ENCODE results near the gene HLCS.

Gene HLCS

DNA sequence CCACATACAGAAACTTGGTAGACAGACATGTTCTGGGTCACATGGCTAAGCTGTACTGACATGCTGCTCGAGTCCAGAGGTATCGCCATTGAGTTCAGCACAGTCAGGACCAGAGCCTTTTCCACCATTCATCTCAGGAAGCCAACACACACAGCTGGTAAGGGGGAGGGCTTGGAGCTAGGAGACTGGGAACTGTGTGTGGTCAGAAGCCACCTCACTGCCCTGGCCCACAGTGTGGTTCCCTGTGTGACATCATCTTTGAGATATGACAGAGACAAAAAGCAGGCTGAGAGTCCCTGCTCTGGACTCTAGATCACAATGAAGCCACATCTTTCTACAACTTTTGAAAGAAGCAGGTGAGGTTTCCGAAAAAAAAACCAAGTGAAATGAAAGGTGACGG is 160.4 kb downstream of the HLCS start:
- DNase-seq (ENCODE audit: low spot score) = peak; percentile 41

DNA sequence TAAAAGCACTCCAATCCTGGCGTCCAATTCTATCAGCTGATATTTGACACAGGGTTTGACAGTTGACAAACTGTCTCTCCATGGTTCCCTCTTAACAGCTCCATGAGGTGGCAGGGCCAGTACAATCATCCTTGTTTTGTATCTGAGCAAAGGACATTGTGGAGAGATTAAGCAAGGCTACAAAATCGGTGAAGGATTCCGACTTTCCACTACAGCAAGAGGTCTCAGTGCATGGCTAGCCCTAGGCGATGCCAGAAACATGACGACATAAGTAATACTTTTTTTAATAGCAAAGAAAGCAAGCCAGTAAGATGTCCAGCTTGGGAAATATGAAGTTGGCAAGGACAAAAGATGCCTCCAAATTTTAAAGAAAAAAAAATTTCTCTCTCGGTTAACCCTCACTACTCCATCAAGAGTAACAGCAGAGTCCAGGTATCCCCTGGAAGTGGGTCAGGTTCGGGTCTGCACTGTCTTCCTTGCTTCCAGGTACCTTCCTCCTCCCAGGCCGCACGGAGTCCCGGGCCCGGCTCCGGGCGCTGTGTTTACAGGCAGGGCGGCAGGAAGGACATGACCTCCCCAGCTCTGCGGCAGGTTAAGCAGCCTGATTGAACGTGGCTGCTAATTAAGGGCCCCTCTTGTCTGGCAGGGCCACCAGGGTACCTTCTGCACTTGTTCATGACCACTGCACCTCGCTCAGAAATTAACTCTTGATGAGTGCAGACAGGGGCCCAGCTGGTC is 161.4 kb downstream of the HLCS start:
- DNase-seq (ENCODE audit: low spot score) = no peak

DNA sequence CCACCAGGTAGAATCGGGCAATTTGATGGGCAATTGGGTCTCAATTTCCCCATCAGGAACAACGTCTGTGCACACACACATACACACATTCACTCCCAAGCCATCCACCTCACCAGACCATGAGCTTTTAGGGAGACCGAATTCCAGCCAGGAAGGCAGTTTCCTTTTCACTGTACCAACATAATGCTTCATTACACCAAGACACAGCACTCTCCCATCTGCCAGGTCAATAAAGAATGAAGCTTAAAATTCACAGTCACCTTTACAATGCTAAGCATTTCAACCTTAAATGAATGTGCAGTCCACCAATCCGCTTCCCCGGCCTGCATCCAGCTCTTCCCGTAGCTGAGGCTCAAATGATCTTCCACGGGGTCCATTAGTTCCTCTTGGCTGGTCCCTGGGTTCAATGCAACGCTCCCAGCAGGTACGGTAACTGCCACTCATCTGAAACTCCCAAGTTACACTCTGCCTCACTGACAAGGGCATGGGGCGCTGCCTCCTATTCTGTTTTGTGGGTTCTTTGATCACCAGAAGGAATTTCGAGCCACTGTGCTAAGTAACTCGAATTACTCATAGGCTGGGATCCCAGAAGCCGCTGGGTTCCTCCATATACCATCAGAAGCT is 162.5 kb downstream of the HLCS start:
- peak; percentile 25 for DNase-seq (ENCODE audit: low spot score)

DNA sequence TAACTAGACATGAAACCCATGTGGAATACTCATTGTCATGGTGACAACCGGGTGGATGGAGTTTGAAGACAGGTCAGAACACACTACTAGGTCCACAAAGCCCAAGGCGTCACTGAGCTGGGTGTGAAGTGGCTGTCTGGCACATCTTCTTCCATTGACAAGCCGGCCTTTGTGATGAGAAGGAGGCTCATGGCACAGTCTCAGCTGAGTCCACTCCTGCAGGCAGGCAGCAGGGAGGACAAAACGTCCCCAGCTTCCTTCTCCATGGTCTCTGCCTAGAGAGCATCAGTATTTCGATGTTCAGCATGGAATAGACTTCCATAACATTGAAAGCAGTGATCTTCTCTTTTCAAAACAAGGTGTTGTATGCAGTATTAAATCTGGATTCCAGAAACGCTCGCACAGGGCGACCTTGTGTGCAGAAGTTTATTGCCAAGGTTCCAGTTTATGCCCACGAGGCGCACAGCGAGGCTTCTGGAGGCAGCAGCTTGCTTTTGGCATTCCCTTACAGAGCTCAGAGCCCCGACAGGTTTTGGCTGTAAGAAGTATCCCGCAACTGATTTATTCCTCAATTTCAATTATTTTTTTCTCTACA is 163.3 kb downstream of the HLCS start:
- no peak for DNase-seq (ENCODE audit: low spot score)

DNA sequence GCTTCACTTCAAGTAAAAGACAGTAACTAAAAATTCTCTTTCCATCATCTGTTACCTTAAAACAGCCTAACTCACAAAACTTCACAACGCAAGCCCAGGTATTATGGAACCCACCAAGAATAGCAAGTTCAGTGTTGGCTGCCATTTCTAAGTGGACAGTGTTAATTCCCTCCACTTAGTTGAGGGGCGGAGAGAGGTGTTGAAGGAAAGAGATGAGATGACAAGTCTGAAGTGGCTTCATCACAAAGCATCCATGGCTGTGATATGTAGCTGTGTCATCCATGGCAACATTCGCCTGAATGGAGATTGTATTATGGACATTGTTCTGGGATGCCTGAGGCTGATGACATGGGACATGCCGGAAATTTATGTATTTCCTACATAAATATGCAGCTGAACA is 165.7 kb downstream of the HLCS start:
- no peak for DNase-seq (ENCODE audit: low spot score)

DNA sequence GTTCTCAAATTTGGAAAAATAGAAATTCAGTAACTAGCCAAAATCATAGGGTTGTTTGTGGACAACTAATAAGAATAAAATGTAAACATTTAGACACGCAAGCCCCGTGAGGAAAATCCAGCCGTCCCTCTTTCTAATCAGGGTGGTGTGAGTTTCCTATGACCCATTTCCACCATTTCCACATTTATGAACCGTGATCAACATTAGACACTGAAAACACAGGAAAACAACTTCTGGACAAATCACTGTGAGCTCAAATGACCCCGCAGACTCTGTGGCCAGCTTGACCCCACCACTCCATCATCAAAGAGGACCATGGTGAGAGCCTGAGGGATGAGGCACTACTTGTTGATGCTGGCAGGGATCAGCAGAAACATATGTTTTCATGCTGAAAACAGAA is 166.6 kb downstream of the HLCS start:
- no peak for DNase-seq (ENCODE audit: low spot score)

DNA sequence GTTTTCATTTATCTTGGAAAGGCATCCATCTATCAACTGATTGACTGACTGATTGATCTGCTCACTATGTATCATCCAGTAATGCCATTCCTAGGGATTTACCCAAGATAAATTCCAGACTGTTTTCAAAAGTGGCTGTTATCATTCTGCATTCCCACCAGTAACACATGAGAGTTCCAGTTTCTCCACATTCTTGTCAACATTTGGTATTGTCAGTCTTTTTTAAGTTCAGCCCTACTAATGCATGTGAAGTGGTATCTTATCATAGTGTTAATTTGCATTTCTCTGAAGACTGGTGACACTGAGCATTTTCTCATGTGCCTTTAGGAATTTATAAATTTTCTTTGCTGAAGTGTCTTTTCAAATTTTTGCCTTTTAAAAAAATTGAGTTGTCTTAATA is 168.0 kb downstream of the HLCS start:
- no peak for DNase-seq (ENCODE audit: low spot score)

DNA sequence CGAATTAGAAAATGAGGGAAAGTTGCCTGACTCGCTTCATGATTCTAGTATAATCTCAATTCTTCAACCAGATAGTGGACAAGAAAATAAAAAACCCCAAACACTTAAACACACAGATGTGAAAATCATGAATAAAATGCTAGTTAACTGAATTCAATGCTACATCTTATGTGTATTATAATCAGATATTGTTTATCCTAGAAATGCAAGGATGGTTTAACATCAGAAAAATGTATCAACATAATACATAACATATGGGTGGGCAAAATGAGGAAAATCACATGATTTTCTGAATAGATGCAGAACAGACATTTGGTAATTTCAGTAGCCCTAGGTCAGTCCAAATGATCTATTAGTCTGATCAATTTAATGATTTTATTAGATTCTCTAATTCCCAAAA is 170.4 kb downstream of the HLCS start:
- DNase-seq (ENCODE audit: low spot score) = no peak

DNA sequence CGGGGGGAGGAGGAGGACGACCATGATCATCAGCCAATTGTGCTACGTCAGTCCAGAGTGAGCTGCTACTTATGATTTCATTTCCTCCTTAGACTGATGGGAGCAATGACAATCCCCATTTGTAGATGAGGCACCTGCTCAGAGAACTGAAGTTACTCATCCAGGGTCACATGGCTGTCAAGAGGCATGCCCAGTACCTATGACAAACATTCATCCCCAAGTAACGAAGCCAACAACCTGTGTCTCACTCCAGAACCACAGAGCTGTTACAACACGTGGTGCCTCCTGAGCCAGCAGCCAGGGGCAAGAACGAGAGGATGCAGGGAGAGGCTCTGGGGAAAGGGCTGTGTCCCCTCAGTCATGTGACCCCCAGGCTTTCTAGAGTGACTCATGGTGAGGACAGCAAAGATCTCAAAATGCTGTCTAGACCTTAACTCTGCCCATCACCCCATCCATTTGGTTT is 173.9 kb downstream of the HLCS start:
- peak; percentile 16 for DNase-seq (ENCODE audit: low spot score)

DNA sequence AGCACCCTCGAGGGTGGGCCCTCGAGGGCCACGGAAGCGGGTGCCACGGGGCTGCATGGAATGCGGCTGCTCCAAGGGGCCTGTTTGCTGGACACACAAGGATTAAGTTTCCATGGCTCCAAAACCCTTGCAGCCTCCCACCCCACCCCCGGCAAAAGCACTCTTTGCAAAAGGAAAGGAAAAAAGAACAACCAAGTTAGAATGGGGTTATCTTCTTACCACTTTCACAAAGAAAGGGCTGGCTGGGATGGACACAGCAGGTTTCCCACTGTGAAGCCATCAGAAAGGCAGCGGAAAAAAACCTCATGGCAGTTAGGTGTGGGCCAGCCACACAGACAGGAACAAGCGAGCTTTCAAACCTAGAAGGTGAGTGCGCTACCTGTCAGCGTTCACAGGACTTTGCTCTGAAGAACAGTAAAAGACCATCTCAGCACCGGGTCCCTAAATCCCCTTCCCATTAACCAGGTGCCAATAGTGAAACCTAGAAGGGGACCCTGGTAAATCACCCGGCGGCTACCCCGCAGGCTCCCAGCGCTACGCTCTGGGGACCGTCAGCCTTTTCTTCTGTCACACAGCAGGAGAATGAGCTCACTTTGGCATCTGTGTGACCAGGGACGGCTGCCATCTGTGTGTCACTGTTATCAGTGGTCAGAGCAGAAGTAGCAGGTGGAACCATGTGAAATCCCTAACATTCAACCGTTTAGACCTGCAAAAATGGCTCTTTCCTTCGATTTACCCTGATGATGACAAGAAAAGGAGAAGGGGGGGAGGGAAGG is 174.6 kb downstream of the HLCS start:
- DNase-seq (ENCODE audit: low spot score) = no peak

DNA sequence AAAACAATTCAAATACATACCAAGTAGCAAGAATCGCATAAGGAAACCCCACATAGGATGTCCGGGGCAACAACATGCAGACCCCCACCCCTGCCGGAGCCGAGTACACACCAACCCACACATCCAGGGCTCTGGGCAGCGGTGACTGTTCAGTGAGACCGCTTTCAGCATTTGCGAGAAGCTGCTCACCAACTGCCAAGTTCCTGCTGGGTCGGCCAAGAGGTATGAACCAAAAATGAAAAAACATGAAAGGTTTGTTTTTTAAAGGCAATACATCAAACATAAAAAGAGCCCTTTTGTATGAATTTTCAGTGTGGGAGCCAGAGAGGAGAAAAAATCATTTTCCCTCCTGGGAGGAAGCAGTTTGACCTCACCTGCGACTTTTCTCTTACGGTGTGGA is 175.3 kb downstream of the HLCS start:
- no peak for DNase-seq (ENCODE audit: low spot score)

DNA sequence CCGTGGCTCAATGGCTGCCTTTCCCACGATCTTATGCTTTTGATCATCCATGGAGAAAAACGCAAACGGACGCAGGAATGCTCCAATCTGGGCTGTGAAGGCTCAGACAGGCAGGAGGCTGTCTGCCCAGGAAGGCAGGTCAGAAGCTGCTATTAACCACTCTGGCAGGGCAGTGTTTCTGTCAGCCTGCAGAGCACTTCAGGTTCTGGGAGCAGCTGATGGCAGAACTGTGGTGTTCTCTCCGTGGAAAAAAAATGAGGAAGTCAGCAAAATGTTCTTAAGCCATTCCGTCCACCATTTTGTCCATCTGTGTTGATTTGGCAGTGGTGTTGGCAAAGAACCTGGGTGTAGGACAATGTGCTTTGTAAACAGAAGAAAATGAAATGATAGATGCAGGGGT is 175.9 kb downstream of the HLCS start:
- no peak for DNase-seq (ENCODE audit: low spot score)

DNA sequence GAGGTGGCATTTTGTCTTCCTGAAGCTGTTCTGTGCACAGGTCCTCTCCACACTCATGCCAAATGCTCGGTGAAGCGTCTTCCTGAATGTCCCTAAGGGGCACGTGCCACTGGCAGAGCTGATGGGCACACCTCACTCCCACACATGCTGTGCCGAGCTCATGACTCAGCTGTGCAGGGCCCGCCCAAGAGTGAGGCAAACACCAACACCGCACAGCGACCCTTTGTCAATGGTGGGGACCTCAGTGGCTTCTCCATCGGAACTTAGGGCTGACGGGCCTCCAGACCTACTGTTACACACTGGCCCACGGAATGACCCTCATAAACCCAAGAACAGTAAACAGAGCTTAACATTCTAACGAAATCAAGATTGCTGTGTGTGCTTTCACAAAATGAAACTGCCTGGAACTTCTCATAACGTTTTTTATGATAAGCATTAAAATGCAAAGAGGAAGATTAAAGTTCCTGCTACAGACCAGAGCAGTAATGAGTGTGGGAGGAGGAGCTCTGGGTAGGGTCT is 178.3 kb downstream of the HLCS start:
- peak; percentile 89 for DNase-seq (ENCODE audit: low spot score)

DNA sequence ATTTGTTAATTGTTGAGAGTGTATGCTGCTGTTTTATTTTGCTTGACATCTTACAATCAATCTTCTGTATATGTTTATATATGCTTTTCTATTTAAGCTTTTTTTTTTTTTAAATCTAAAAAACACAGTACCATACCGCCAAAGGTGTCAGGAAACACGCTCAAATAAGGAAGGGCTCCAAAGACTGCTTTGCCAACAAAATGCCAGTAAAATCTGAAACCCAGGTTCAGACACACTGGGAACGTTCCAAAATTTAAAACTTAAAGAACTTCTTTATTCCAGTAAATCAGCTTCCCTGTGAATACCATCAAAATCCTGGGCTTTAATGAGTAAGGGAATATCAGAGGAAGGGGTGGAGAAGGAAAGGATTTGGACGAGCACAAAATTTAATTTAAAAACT is 180.3 kb downstream of the HLCS start:
- no peak for DNase-seq (ENCODE audit: low spot score)

DNA sequence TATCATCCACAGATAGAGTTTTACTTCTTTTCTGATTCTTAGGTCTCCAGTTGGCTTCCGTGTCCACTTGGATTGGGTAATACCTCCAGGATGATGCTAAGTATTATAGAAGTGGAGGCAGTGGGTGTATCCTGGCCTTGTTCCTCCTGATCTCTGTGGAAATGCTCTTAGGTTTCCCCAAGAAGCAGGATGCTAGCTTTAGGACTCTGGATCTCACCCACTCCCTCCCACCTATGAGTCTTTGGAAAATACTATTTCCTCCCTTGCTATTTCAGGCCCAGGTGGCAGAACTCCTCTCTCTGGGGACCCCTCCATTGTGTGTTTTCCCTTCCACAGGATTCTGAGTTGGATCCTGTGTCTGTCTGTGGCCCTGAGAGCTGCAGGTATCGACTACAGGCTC is 180.9 kb downstream of the HLCS start:
- DNase-seq (ENCODE audit: low spot score) = no peak

DNA sequence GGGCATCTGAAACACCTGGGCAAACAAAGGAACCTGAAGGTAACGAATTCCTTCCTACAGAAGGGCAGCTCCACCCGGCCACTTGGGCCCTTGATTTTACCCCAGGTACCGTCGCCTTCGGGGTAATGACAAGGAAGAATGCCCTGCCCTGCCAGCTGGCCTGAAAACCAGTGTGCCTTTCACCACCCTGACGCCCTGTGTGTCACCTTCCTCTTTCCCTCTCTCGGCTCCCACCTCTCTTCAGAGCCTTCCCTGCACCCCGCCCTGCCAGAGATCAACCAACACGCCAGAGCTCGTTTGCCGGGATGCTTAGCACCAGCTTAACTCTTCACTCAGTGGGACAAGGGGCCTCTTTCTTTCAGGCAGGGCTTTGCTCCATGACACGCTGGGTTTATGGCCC is 181.5 kb downstream of the HLCS start:
- DNase-seq (ENCODE audit: low spot score) = no peak

DNA sequence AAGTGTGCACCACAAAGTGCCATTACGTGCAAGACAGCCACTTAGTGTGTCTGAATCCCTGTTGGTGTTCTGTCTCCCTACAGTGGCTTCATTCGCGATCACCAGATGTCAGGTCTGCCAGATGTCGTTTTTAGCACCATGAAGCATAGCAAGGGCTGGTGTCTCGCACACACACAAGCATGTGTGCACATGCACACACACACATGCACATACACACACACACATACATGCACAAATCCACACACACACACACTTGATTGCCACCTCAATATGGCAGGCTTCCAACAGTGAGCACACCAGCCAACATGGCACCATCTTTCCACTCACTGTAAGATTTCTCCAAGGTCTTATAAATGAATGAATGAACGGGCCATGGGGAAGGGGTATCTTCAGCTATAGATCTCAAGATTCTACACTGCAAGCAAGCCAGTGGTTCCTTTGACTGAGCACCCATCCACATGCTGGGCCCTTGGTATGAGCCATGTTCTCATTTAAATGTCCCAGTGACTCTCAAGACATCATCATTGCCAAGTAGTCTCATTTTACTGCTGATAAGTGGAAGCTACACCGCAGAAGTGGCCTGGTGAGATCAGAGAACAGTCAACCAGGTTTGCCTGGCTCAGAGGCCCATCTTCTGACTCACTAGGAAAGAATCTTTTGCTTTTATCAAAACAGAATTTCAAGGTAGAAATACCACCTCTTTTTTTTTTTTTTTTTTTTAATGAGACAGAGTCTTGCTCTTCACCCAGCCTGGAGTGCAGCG is 182.7 kb downstream of the HLCS start:
- peak; percentile 26 for DNase-seq (ENCODE audit: low spot score)

DNA sequence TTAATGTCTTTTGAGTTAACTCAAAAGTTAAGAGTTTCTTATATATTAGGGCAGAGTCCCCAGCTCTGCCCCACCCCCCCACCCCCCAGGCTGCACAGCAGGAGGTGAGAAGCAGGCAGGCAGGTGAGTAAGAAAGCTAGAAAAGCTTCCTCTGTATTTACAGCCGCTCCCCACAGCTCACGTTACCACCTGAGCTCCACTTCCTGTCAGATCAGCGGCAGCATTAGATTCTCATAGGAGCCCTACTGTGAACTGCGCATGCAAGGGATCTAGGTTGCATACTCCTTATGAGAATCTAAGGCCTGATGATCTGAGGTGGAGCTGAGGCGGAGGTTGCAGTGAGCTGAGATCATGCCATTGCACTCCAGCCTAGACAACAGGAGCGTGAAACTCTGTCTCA is 185.6 kb downstream of the HLCS start:
- no peak for DNase-seq (ENCODE audit: low spot score)

DNA sequence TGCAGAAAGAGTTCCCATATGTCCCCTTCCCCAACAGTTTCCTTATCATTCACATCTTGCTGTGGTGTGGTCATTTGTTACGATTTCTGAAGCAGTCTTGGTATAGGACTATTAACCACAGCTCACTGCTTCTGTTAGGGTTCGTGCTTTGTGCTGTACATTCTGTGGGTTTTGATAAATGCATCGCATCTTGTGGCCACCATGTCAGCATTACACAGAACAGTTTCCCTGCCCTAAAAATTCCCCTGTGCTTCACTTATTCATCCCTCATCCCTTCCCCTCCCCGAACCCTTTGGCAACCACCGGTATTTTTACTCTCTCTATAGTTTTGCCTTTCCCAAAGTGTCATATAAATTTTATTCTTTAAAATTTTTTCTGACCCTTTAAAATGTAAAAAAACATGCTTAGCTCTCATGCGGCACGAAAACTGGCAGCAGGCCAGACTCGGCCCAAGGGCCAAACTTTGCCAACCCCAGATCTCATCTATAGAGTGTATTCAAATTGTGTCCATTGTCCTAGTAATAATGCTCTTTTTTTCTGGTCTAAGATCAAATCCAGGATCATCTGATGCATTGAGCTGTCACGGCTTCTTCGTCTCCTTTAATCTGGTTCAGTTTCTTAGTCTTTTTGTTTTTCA is 189.4 kb downstream of the HLCS start:
- DNase-seq (ENCODE audit: low spot score) = no peak

DNA sequence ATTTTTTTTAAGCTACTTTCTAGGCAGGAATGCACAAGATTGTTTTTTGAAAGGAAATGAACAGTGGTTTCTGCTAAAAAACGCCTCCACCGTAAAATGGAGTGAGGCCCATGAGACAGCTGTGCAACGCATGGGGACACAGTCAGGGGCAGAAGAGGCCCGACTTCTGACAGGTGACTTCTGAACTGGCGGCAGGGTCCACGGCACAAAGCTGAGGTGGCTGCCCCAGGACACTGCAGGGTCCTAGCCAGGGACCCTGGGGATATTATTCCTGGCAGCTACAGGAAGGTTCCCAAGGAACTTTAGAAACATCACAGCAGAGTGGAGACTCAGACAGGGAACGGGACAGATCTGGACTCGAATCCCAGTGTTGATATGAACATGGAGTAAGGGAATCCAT is 192.5 kb downstream of the HLCS start:
- no peak for DNase-seq (ENCODE audit: low spot score)

DNA sequence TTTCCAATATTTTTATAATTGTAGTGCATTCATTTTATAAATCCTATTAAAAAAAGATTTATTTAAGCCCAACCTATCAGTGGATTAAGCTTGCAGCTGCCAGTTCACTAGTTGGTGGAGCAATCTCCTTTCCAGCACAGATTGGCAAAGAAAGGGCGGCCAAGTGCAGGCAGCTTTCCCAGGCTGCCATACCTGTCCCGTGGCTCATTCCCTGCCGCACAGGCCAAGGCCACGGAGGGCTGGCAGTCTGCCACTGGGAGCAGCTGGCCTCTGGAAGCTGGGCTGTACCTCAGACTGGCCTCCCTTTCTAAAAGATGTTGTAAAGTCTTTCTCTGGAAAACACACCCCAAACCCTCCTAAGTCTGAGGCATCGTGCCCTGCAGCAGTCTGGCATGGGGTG is 193.4 kb downstream of the HLCS start:
- DNase-seq (ENCODE audit: low spot score) = no peak

Measured in SW480 (cell line).